ENCODE results near the gene CTSG. TPM values are rescaled to one million over a fixed set of nuclear protein-coding genes. Genes with fewer than 3 reads are reported as not detected.
"Not testable (repeated sequence)": the region's sequence is repeated elsewhere in the genome, so short reads cannot be mapped to it uniquely, and the experiment has no call there.

Gene CTSG
- total and polyA plus RNA-seq, 7 experiments from 2014 or later, result 7.6 TPM; not detected in 6

GRCh38 chr14:24607081-24607480 is 31.0 kb upstream of the CTSG start:
- Histone ChIP-seq H3K27ac (ENCODE audit: low read depth, low read length) (no peak overlapping the region), H3K36me3 (ENCODE audit: control insufficient read depth in 2 of 3, insufficient read depth in 3 of 3, low read length in 3 of 3) (no peaks in the 10 kb centered on the region), H3K9me3 (ENCODE audit: control insufficient read depth in 2 of 3, low read length in 3 of 3) (no peaks in the 10 kb centered on the region), H3K27me3 (ENCODE audit: control insufficient read depth in 2 of 2, insufficient read depth in 2 of 2, low read length in 2 of 2) (no peaks in the 10 kb centered on the region), H3K4me1 (ENCODE audit: control insufficient read depth in 2 of 2, insufficient read depth in 2 of 2, low read length in 2 of 2) (peaks cover 0 to 57% of the 10 kb centered on the region in 2 donors), H3K4me3 (ENCODE audit: low read length) (peak overlapping the region; percentile 31)
- H3K9me3 Mint-ChIP-seq, result peaks cover 0 to 8% (median 0%) of the 10 kb centered on the region in 11 donors
- ATAC-seq (peak; percentile 49), DNase-seq (no peak)
- H3K27me3 Mint-ChIP-seq, result no peaks in the 10 kb centered on the region
- intact Hi-C loops (cut with micrococcal nuclease), result loop anchor here (5.0 kb wide), 2 partner anchors 85 to 525 kb away; no protein-coding TSS in a partner anchor
- H3K4me3 Mint-ChIP-seq, result peak overlapping the region in 2 of 10 donors; percentile 64 to 78
- ChIA-PET CTCF (interaction anchor here (1.9 to 2.1 kb wide), 2 partner anchors 74 to 87 kb away, joined by 4 to 10 read pairs; no protein-coding TSS in a partner anchor), POLR2A (no interaction called here)
- peaks cover 0 to 59% (median 3%) of the 10 kb centered on the region in 7 donors for H3K4me1 Mint-ChIP-seq
- peak overlapping the region in 2 of 9 donors; percentile 49 to 86 for H3K27ac Mint-ChIP-seq
- H3K36me3 Mint-ChIP-seq, result peaks cover 0 to 3% (median 0%) of the 10 kb centered on the region in 5 donors

DNA sequence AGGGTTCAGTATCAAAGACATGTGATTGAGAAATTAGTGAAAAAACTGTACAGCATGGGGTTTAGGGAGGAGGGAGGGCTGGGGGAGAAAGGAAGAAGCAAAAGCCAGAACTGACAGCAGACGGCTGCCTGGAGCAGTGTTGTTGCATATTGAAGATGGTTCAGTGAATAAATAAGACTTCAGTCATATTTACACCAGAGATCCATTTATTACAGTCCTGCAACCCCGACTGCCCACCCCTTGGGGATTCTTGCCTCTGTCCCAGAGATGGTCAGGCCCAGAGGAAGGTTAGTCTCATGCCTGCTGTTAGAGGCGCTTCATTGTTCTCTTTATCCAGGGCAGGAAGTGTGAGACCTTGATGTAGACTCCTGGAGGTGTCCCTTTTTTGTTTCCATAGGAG is 30.2 kb upstream of the CTSG start:
- ChIA-PET POLR2A (no interaction called here), CTCF (interaction anchor here (0.7 to 2.1 kb wide), 6 partner anchors 26 to 87 kb away, joined by 3 to 10 read pairs (median 4); no protein-coding TSS in a partner anchor)
- no peaks in the 10 kb centered on the region for H3K9me3 ChIP-seq (ENCODE audit: control insufficient read depth in 2 of 3, low read length in 3 of 3)
- DNase-seq, result no peak
- peaks cover 0 to 51% of the 10 kb centered on the region in 2 donors for H3K4me1 ChIP-seq (ENCODE audit: control insufficient read depth in 2 of 2, insufficient read depth in 2 of 2, low read length in 2 of 2)
- ATAC-seq, result no peak
- no peak overlapping the region for H3K4me3 ChIP-seq (ENCODE audit: low read length)
- intact Hi-C loops (cut with micrococcal nuclease), result loop anchor here (5.0 kb wide), 2 partner anchors 86 to 526 kb away; no protein-coding TSS in a partner anchor
- Mint-ChIP-seq H3K4me1 (peaks cover 0 to 56% (median 3%) of the 10 kb centered on the region in 7 donors), H3K27ac (peak overlapping the region in 4 of 9 donors; percentile 18 to 86 (median 56)), H3K27me3 (peaks cover 0 to 4% (median 0%) of the 10 kb centered on the region in 5 donors), H3K9me3 (peaks cover 0 to 5% (median 0%) of the 10 kb centered on the region in 11 donors), H3K4me3 (peak overlapping the region in 2 of 10 donors; percentile 40 to 85), H3K36me3 (peaks cover 0 to 2% (median 0%) of the 10 kb centered on the region in 5 donors)
- no peaks in the 10 kb centered on the region for H3K36me3 ChIP-seq (ENCODE audit: control insufficient read depth in 2 of 3, insufficient read depth in 3 of 3, low read length in 3 of 3)
- H3K27ac ChIP-seq (ENCODE audit: low read depth, low read length), result no peak overlapping the region
- H3K27me3 ChIP-seq (ENCODE audit: control insufficient read depth in 2 of 2, insufficient read depth in 2 of 2, low read length in 2 of 2), result no peaks in the 10 kb centered on the region

DNA sequence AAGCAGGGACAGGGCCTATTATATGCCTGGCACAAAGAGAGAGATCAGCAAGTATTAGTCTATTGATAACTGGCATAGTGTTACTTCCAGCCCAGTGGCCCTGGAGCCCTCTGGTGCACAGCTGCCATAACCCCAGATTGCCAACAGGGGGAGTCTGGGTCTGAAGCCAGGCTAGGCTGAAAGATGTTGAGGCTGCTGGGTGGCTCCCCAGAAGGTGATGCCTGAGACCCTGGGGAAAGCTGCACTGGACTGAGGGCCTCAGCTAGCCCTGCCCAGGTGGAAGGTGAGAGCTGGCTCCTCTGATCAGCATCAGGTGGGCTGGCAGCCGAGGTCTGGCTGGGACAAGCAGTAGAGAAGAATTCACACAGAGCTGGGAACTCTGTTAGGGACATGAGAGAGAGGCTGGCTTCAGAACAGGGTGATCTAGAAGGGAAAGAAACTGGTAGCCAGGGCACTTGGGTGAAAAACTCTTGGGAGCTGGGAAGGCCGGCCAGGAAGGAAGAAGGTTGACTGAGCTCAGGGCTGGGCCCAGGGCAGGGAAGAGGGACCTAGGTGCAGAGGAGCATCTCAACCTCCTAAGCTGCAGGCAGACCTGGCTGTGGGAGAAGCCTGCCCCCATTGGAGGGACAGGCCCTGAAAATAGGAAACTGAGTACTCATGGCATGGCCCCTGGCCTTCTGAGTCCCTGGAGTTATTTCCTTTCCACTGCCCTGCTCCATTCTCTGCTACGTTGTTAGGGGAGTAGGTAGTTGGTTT is 29.6 kb upstream of the CTSG start:
- peaks cover 0 to 4% (median 0%) of the 10 kb centered on the region in 5 donors for H3K27me3 Mint-ChIP-seq
- H3K27ac Mint-ChIP-seq, result peak overlapping the region in 6 of 9 donors; percentile 18 to 86 (median 36)
- H3K27ac ChIP-seq (ENCODE audit: low read depth, low read length), result no peak overlapping the region

DNA sequence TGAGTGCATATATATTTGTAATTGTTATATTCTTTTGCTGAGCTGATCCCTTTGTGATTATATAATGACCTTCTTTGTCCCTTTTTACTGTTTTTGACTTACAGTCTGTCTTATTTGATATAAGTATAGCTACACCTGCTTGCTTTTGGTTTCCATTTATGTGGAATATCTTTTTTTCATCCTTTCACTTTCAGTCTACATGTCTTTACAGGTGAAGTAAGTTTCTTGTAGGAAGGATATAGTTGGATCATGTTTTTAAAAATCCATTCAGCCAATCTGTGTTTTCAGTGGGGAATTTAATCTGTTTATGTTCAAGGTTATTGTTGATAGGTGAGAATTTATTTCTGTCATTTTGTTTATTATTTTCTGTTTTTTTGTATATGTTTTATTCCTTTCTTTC is 21.4 kb upstream of the CTSG start:
- ChIA-PET CTCF (no interaction called here), POLR2A (no interaction called here)
- DNase-seq (no peak), ATAC-seq (no peak)
- H3K36me3 ChIP-seq (ENCODE audit: control insufficient read depth in 2 of 3, insufficient read depth in 3 of 3, low read length in 3 of 3), result no peaks in the 10 kb centered on the region
- H3K4me1 Mint-ChIP-seq, result peaks cover 0 to 12% (median 0%) of the 10 kb centered on the region in 7 donors
- peaks cover 0 to 33% (median 9%) of the 10 kb centered on the region in 5 donors for H3K36me3 Mint-ChIP-seq
- H3K4me3 Mint-ChIP-seq, result no peak overlapping the region
- peaks cover 12 to 28% (median 14%) of the 10 kb centered on the region in 5 donors for H3K27me3 Mint-ChIP-seq
- no peak overlapping the region for H3K4me3 ChIP-seq (ENCODE audit: low read length)
- H3K9me3 Mint-ChIP-seq, result peaks cover 13 to 62% (median 44%) of the 10 kb centered on the region in 11 donors
- intact Hi-C loops (cut with micrococcal nuclease), result no loop called here
- H3K4me1 ChIP-seq (ENCODE audit: control insufficient read depth in 2 of 2, insufficient read depth in 2 of 2, low read length in 2 of 2), result no peaks in the 10 kb centered on the region
- H3K27me3 ChIP-seq (ENCODE audit: control insufficient read depth in 2 of 2, insufficient read depth in 2 of 2, low read length in 2 of 2), result no peaks in the 10 kb centered on the region
- no peak overlapping the region for H3K27ac ChIP-seq (ENCODE audit: low read depth, low read length)
- H3K27ac Mint-ChIP-seq, result no peak overlapping the region
- H3K9me3 ChIP-seq (ENCODE audit: control insufficient read depth in 2 of 3, low read length in 3 of 3), result peaks cover 0 to 7% (median 0%) of the 10 kb centered on the region in 3 experiments

More for the DNA sequence above, 29.6 kb upstream of the CTSG start:
- Mint-ChIP-seq H3K4me3 (peak overlapping the region in 2 of 10 donors; percentile 52 to 85), H3K36me3 (peaks cover 0 to 4% (median 0%) of the 10 kb centered on the region in 5 donors), H3K9me3 (peaks cover 0 to 3% (median 0%) of the 10 kb centered on the region in 11 donors), H3K4me1 (peaks cover 0 to 56% (median 3%) of the 10 kb centered on the region in 7 donors)
- intact Hi-C loops (cut with micrococcal nuclease), result loop anchor here (1.0 to 5.0 kb wide), 9 partner anchors 29 to 527 kb away; partner anchors contain the start of gene GZMB (in 1 of the 2)
- peak; percentile 79 for ATAC-seq
- ChIA-PET POLR2A (no interaction called here), CTCF (interaction anchor here (0.7 to 2.1 kb wide), 9 partner anchors 27 to 129 kb away, joined by 3 to 10 read pairs (median 4); no protein-coding TSS in a partner anchor)
- Histone ChIP-seq H3K36me3 (ENCODE audit: control insufficient read depth in 2 of 3, insufficient read depth in 3 of 3, low read length in 3 of 3) (no peaks in the 10 kb centered on the region), H3K4me1 (ENCODE audit: control insufficient read depth in 2 of 2, insufficient read depth in 2 of 2, low read length in 2 of 2) (peaks cover 0 to 51% of the 10 kb centered on the region in 2 donors), H3K9me3 (ENCODE audit: control insufficient read depth in 2 of 3, low read length in 3 of 3) (no peaks in the 10 kb centered on the region), H3K4me3 (ENCODE audit: low read length) (no peak overlapping the region), H3K27me3 (ENCODE audit: control insufficient read depth in 2 of 2, insufficient read depth in 2 of 2, low read length in 2 of 2) (no peaks in the 10 kb centered on the region)
- DNase-seq, result peak in 8 of 9 donors; percentile 18 to 75 (median 46)

- Mint-ChIP-seq H3K9me3 (peaks cover 17 to 62% (median 43%) of the 10 kb centered on the region in 11 donors), H3K4me1 (peaks cover 0 to 12% (median 0%) of the 10 kb centered on the region in 7 donors), H3K4me3 (peak overlapping the region in 1 of 10 donors; percentile 17), H3K27me3 (peaks cover 12 to 31% (median 17%) of the 10 kb centered on the region in 5 donors), H3K36me3 (peaks cover 0 to 31% (median 9%) of the 10 kb centered on the region in 5 donors), H3K27ac (no peak overlapping the region)
- Histone ChIP-seq H3K9me3 (ENCODE audit: control insufficient read depth in 2 of 3, low read length in 3 of 3) (peaks cover 0 to 7% (median 0%) of the 10 kb centered on the region in 3 experiments), H3K4me1 (ENCODE audit: control insufficient read depth in 2 of 2, insufficient read depth in 2 of 2, low read length in 2 of 2) (no peaks in the 10 kb centered on the region), H3K27me3 (ENCODE audit: control insufficient read depth in 2 of 2, insufficient read depth in 2 of 2, low read length in 2 of 2) (no peaks in the 10 kb centered on the region), H3K4me3 (ENCODE audit: low read length) (no peak overlapping the region), H3K36me3 (ENCODE audit: control insufficient read depth in 2 of 3, insufficient read depth in 3 of 3, low read length in 3 of 3) (no peaks in the 10 kb centered on the region), H3K27ac (ENCODE audit: low read depth, low read length) (no peak overlapping the region)
- DNase-seq (no peak), ATAC-seq (no peak)
- POLR2A ChIA-PET, result no interaction called here
- CTCF ChIA-PET, result no interaction called here
- intact Hi-C loops (cut with micrococcal nuclease), result no loop called here
Measured at GRCh38 chr14:24595073-24595808, 19.2 kb upstream of the CTSG start.

DNA sequence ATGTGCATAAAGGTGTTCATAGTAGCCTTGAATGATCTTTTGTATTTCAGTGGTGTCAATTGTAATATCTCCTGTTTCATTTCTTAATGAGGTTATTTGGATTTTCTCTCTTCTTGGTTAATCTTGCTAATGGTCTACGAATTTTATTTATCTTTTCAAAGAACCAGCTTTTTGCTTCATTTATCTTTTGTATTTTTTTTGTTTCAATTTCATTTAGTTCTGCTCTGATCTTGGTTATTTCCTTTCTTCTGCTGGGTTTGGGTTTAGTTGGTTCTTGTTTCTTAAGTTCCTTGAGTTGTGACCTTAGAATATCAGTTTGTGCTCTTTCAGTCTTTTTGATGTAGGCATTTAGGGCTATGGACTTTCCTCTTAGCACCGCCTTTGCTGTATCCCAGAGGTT is 15.0 kb upstream of the CTSG start:
- H3K4me3 ChIP-seq (ENCODE audit: low read length); ATAC-seq; intact Hi-C loops (cut with micrococcal nuclease); H3K4me3 Mint-ChIP-seq; H3K27ac ChIP-seq (ENCODE audit: low read depth, low read length); H3K27me3 ChIP-seq (ENCODE audit: control insufficient read depth in 2 of 2, insufficient read depth in 2 of 2, low read length in 2 of 2); DNase-seq; H3K9me3 ChIP-seq (ENCODE audit: control insufficient read depth in 2 of 3, low read length in 3 of 3); POLR2A ChIA-PET; H3K4me1 Mint-ChIP-seq; H3K4me1 ChIP-seq (ENCODE audit: control insufficient read depth in 2 of 2, insufficient read depth in 2 of 2, low read length in 2 of 2); H3K36me3 ChIP-seq (ENCODE audit: control insufficient read depth in 2 of 3, insufficient read depth in 3 of 3, low read length in 3 of 3); CTCF ChIA-PET; H3K27ac Mint-ChIP-seq: not testable (repeated sequence)
- peaks cover 13 to 45% (median 27%) of the 10 kb centered on the region in 11 donors for H3K9me3 Mint-ChIP-seq
- H3K27me3 Mint-ChIP-seq, result peaks cover 7 to 39% (median 20%) of the 10 kb centered on the region in 5 donors
- peaks cover 0 to 10% (median 4%) of the 10 kb centered on the region in 5 donors for H3K36me3 Mint-ChIP-seq
